Middle frontal gyrus (tissue), 1 donor: Measurements from ENCODE around the gene KCNMB3.
"Not testable (repeated sequence)": the region's sequence is repeated elsewhere in the genome, so short reads cannot be mapped to it uniquely, and the experiment has no call there.

ENCODE experiments used
- DNase-seq: peaks from one replicate; pipeline ENCODE4 v3.0.0-alpha.2; 2015; ENCODE audit warnings: low spot score; ENCODE audit errors: extremely low spot score

KCNMB3 gene

GRCh38 chr3:179264449-179264848 lies 13.5 kb upstream of the KCNMB3 start:
- no peak for DNase-seq

- DNase-seq, result no peak
These were observed 12.2 kb upstream of the KCNMB3 start for GRCh38 chr3:179263134-179263533.

DNA sequence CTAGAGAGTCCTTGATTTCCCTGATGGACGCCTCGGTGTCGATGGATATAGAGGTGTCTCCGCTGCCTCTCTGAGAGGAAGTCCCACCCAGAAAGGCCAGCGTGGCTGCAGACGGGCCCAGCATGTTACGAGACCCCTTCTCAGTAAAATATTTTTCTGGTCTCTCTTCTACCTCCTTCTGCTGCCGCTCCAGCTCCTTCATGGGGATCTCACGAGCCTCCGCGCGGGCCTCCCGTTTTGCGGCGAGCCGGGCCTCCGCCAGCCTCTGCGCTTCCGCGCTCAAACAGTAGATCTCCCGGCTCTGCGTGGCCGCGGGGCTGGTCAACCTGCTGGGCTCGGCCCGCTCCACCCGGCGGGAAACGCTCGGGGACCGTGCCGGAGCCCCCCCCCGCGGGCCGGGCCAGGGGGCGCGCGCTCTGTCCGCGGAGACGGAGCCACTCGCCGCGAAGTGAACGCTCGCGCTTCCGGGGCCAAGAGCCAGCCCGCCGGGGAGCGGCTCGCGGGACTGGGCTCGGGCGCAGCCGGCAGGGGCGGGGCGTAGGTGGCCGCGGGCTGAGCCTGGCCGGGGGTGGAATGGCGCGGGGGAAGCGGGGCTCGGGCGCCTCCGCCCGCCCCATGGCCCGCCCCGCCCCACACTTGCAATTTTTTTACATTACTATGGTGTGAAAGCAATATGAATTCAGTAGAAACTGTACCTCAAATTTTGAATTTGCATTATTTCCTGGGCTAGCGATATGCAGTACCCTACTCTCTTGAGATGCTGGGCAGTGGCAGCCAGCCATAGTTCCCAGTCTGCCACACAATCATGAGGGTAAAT lies 10.2 kb upstream of the KCNMB3 start:
- DNase-seq, result no peak

GRCh38 chr3:179259959-179260756 lies 9.2 kb upstream of the KCNMB3 start:
- DNase-seq, result not testable (repeated sequence)

- no peak for DNase-seq
These were observed 7.9 kb upstream of the KCNMB3 start for GRCh38 chr3:179258820-179259219.

GRCh38 chr3:179257742-179258141 lies 6.8 kb upstream of the KCNMB3 start:
- DNase-seq, result not testable (repeated sequence)

DNA sequence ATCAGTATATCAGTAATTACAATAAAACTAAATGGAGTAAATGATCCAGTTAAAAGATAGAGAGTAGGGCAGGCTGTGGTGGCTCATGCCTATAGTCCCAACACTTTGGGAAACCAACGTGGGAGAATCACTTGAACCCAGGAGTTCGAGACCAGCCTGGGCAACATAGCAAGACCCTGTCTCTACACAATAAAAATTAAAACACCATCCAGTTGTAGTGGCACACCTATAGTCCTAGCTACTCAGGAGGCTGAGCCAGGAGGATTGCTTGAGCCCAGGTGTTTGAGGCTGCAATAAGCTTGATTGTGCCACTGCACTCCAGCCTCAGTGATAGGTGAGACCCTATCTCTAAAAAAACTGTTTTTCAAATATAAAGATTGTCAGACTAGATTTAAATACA lies 5.9 kb upstream of the KCNMB3 start:
- no peak for DNase-seq

GRCh38 chr3:179247289-179248015 lies 3.5 kb downstream of the KCNMB3 start:
- DNase-seq, result no peak

DNA sequence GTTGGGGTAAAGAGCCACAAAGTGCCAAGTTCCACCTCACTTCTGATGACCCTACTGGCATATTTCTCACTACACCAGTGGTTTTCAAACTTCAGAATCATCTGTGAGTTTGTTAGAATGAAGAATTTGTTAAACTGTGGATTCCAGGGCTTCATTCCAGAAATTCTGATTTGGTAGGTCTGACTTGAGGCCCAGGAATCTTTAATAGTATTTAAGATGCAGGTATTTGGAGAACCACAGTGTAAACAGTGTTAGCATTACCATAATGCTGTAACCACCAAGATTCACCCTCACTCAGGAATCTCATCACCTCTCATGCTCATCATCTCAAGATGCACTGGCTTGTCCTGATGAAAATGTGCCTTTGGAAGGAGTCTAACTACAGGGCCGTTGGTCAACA lies 6.0 kb downstream of the KCNMB3 start:
- DNase-seq, result no peak

DNA sequence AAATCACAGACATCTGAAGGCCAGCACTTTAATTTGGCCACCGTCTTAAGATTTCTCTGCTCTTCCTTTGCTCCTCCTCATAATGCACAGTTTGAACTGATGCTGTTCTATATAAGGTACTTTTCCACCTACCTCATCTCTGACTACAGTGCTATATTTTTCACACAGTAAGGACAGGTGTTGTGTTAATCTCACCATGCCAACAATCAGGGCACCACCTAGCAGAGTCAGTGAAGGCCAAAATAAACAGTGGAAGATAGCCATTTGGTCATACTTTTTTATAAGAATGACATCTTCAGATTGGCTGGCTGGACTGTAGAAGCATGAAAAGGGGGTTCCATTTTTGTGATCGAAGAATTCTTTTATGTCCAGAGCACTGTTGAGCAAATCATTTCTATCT lies 8.1 kb downstream of the KCNMB3 start:
- not testable (repeated sequence) for DNase-seq

DNA sequence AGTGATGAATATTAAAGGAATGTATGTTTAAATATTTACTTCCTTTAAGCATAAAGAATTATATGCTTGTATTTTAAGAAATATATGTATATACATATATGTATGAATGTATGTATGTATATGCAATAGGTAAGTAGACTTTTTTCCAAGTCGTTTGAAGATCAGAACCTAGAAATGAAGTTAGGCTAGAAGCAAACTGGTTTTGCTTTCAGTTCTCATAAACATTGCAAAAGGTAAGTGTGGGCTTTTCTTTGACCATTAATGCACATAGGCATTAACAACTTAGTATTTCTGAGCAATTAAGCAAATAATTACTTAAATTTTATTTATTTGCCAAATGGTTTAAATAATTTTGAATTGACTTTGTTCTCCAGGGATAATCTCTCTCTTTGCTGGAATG lies 10.6 kb downstream of the KCNMB3 start:
- not testable (repeated sequence) for DNase-seq

- DNase-seq, result no peak
These were observed 14.1 kb downstream of the KCNMB3 start for GRCh38 chr3:179236669-179237301.

DNA sequence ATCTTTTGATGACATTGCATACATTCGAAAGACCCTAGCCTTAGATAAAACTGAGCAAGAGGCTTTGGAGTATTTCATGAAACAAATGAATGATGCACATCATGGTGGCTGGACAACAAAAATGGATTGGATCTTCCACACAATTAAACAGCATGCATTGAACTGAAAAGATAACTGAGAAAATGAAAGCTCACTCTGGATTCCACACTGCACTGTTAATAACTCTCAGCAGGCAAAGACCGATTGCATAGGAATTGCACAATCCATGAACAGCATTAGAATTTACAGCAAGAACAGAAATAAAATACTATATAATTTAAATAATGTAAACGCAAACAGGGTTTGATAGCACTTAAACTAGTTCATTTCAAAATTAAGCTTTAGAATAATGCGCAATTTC lies 16.7 kb downstream of the KCNMB3 start:
- no peak for DNase-seq

DNA sequence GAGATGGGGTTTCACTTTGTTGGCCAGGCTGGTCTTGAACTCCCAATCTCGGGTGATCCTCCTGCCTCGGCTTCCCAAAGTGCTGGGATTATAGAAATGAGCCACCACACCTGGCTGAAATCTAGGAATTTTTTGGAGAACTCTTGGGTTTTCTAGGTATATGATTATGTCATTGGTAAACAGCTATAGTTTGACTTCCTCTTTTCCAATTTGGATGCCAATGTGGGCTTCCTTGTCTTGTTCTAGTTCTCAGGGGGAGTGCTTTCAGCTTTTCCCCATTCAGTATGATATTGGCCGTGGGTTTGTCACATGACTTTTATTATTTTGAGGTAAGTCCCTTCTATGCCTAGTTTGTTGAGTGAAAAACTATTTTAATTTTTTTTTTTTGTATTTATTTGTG lies 17.9 kb downstream of the KCNMB3 start:
- DNase-seq, result no peak

- DNase-seq, result no peak
These were observed 21.7 kb downstream of the KCNMB3 start for GRCh38 chr3:179229177-179229576.

- DNase-seq, result no peak
These were observed 23.6 kb downstream of the KCNMB3 start for GRCh38 chr3:179227349-179227748.

DNA sequence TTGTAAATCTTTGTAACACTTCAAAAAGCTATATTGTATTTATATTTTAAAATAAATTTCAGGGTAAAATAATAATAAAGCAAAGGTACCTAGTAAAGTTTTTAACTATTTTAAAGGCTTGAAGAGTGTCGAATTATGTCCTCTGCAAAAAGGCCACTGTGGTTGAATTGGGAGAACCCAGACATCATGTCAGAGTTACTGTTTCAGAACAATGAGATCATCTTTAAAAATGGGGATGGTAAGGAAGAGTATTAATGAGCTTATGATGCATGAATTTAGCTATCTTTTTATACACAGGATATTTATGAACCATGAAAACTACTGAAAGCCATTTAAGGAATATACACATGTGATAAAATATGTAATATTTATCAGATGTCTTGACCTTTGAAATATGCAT lies 26.3 kb downstream of the KCNMB3 start:
- DNase-seq, result no peak

- DNase-seq, result no peak
These were observed 27.4 kb downstream of the KCNMB3 start for GRCh38 chr3:179223548-179223947.

GRCh38 chr3:179218213-179218612 lies 32.7 kb downstream of the KCNMB3 start:
- DNase-seq, result not testable (repeated sequence)

GRCh38 chr3:179215550-179215949 lies 35.4 kb downstream of the KCNMB3 start:
- not testable (repeated sequence) for DNase-seq

DNA sequence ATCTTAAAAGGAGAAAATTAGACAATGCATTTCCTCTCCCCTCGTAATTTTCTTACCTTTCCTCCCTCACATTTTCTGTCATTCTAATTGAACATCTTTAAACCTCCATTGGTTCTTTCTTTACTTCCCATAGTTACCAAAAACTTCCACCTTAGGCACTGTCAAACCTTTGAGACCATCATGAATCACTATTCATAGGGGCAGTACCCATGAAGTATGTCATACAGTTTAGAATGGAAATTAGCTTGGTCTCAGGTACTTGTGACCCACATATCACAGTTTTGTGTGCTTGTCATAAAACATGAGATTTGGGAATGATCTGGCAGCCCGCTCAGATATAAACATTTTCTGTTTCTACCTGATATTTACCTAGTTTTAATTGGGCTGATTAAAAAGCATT lies 50.1 kb downstream of the KCNMB3 start:
- DNase-seq, result no peak
